HG03342 (cell line): ENCODE measurements around the gene ARAP1.
A peak's percentile ranks its signal among the peaks of the same experiment; 100 is the strongest.

Source experiments
- ATAC-seq: cut with Tn5 transposase; IDR thresholded peaks from one replicate; pipeline ENCODE4 v1.9.1; 2021; ENCODE audit warnings: mild to moderate bottlenecking, moderate library complexity; ENCODE audit not compliant: unreplicated experiment

The ARAP1 gene

DNA sequence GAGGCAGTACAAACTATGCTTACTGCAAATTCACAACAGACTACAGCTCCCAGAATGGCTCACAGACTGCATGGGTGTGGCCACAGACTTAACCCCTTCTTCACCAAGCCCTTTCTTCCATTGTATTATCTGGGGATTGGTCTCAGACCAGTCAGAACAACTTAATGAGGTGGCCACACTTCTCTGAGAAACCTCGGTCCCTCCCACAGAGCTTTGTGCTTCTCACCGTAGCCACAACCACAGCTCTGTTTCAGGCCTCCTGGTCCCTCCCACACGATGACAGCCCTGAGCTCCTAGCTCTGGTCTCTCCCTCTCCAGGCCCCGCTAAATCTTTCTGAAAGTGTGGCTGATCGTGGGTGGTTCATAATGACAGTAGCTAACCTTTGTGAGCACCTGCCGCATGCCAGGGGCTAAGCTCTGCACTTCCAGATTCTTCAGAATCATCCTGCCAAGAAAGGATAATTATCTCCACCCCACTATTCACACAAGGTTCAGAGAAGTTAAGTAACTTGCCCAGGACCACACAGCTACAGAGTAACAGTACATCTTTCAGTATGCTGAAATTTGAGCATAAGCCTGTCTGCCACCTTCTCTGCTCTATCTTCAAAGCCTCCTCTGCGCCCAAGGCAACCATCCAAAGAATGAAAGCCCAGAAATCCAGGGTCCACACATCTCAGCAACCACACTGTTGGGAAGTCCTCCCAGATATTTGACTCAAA lies 83.4 kb downstream of the ARAP1 start:
- peak; percentile 86 for ATAC-seq

DNA sequence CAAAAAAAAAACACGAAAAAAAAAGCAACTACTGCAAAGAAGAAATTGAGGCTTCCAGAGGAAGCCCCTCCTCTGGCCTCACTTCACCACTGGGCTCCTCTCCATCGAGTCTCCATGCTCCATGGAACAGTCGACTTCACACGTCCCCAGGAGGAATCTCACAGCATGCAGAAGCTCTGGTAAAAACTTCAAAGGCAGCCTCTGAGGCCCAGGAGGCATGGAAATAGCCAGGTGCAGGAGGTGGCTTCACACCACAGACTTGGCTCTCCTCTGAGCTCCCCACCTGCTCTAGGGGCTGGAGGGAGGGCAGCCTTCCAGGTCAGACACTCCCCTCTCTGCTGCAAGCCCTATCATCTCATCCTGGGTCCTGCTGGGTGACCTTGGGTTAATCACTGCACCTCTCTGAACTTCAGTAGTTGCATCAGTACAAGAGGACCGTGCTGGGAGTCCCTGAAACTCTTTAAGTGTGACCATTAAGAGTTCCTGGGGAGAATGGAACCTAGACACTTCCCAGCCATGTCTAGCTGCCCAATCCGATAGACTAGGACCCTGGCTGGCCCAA lies 86.2 kb downstream of the ARAP1 start:
- ATAC-seq, result no peak

DNA sequence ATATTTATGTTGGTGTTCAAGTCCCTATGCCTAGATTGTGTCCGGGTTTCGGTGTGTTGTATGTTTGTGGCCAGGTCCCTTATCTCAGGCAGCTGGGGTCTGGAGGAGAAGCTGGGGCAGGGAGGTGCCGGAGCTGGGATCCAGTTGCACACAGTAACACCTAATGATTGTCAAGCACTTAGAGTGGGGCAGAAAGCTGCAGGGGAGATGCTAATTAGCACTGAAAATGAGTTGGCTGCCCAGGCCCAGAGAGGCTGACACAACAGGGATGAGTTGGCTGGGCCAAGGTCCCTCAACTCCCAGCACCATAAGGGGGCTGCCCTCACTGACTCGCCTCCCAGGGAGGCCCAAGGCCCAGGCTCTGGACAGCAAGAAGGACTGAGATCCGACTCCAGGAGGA lies 90.2 kb downstream of the ARAP1 start:
- ATAC-seq, result no peak

DNA sequence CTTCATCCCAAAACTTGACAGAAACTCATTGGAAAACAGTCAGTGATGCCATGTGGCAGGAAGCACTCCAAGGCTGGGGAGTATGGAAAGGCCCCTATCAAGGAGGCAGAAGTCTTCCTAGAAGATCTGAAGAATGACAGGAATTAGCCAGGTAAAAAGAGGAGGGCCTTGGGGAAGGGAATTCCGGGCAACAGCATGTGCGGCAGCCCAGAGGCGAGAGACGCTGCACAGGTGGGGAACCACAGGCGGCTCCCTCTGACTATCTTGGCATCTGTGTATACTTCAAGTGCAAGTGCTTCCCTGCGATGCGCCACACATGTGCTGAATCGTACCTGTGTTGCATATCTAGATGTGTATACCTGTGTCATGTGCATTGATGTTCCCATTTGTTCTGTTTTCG lies 90.7 kb downstream of the ARAP1 start:
- ATAC-seq, result no peak

DNA sequence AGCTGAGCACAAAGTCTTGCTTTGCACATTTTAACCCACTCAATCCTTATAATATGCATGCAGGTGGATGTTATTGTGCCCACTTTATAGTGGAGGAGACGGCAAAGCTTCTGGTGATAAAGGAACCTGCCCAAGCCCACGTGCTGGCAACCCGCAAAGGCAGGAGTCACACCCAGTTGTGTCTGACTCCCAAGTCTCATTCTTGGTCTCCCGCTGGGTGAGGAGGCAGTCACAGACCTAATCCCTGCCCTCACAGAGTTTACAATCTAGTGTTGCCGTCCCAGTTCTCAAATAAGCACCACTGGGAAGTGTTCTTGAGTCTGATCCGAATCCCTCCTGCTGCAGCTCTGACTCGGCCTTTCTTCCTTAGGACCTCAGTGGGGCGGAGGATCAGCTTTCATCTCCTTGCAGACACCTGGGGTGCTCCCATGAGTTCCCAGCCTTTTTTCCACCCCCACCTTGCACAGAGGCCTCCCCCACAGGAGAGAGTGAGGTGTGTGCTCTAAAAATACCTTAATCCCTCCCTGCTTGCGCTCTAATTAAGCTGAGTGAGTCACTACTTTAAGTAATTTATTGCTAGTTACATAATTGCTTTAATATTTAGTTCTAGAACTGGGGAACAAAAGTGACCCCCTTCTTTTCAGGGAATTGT lies 93.1 kb downstream of the ARAP1 start:
- no peak for ATAC-seq

DNA sequence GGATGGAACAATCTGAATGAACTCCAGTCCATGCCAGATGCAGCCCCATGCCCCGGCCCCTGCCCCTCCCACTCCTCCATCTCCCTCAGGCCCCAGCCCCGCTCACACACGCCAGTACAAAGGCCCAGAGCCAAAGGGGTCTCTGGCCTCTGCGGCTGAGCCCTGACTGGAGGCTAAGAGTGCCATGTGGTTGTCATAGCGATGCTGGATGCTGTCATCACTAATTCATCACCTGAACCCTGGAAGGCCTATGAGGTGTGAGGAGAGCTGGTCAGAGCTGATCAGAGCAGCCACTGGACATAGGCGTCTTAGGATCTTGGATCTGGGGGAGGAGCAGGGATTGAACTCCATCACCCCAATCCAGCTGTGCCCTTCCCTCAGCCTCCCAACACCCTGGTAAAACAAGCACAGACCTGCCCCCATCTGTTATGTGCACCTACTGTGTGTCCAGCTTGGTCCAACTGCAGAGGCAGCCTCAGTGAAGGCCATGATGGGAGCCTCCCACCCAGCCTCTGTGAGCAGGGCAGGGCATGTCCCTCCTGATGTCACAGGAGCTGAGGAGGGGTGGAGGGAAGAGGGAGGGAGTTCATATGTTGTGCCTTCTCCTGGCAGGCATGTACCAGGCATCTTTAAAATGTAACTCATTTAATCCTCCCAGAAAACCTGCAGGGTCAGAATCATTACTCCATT lies 94.7 kb downstream of the ARAP1 start:
- ATAC-seq, result no peak

DNA sequence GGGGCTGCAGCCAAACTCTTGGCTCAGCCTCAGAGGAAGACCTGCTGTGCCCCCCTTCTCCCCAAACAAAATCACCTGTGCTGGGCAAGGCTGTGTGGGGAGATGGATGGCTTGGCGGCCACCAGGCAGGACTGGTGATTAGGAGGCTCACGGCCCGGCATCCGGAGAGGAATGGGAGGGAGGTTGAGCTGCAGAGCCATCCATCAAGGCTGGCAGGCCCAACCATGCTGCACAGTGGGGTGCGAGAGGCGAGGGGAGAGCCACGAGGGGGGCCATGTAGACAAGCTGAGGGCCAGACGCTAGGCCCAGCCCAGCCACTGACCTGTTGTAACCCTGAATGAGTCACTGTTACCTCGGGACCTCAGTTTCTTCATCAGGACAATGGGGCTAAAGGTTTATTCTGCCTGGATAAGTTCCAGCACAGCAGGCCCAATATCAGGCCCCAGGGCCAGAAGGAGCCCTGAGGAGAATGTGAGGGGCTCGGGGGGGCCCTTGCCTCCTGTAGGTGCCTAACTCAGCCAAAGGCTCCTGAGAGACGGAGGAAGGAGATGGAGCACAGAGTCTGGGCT lies 96.2 kb downstream of the ARAP1 start:
- no peak for ATAC-seq

DNA sequence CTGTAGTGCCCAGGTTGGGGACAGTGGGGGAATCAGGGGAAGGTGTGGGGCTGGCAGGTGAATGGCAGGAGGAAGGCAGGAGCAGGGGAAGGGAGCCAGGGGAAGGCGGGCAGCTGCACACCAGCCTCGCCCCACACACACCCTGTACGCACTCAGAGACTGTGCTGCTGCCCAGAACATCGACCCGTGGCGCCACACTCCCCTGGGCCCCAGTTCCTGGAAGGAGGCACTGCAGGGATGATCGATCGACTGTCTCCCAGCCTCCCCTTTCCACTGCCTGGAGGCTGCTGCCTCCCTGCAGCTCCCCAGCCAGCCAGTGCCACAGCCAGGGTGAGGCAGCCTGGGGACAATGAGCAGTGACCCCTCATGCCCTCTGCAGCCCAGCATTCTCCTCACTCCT lies 97.2 kb downstream of the ARAP1 start:
- ATAC-seq, result no peak

DNA sequence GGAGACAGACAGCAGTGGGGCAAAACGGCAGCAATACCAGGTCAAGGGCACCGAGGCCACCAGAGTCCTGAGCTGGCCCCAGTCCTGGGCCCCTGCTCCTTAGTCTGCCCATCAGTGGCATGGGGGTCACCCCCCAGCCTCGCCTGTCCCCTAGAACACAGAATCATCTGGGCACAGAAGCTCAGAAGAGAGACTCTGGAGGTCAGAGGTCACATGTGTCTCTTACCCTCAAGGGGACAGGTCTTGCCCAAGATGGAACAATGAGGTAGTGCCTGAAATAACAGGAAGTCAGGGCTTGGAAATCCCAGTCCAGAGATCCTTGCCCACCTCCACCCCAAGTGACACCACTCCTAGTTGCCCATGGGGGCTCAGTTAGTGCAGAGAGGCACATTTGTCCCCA lies 98.6 kb downstream of the ARAP1 start:
- ATAC-seq, result no peak

DNA sequence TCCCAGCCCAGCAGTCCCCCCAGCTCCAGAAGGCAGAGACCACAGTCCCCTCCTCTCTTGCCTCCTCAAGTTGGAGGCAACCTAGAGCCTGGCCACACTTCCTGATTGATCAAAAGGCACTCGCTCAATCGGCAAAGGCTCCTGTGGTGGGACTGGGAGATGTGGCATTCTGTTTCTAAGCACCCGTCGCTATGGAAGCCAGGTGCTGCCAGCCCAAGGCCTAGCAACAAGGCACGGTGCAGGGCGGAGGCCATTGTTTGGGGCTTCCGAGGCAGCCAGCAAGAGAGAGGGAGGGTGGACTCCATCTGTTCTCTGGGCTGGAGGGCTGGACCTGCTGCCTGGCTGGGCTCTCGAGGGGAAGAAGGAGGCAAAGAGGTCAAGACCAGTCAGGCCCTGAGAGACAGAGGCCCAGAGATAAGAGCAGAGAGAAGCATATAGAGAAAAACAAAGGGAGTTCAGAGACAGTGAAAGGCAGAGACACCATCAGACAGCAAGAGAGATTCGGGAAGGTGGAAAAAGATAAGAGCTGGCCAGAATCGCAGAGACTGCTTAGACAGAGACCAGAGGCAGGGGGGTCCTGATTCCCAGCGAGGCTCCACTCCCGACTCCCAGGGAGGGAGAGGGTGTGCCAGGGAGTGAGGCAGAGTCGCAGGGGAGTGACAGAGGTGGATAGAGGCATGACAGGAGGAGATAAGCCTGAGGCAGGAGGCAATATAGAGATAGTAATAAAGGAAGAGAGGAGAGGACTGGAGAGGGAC lies 99.2 kb downstream of the ARAP1 start:
- ATAC-seq, result no peak

DNA sequence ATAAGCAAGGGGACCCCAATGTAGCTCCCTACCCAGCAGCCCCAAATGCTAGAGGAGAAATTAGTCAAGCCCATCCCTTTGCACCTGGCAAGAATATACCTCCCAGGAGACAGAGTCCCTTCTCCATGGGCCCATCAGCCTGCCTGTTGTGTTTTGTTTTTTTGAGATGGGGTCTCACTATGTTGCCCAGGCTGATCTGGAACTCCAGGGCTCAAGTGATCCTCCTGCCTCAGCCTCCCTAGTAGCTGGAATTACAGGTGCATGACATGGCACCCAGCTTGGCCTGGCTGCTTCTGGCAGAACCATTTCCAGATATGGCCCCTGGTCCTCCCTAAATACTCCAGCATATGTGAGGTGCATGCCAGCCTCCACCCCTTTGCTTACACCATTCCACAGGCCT lies 100.1 kb downstream of the ARAP1 start:
- no peak for ATAC-seq

DNA sequence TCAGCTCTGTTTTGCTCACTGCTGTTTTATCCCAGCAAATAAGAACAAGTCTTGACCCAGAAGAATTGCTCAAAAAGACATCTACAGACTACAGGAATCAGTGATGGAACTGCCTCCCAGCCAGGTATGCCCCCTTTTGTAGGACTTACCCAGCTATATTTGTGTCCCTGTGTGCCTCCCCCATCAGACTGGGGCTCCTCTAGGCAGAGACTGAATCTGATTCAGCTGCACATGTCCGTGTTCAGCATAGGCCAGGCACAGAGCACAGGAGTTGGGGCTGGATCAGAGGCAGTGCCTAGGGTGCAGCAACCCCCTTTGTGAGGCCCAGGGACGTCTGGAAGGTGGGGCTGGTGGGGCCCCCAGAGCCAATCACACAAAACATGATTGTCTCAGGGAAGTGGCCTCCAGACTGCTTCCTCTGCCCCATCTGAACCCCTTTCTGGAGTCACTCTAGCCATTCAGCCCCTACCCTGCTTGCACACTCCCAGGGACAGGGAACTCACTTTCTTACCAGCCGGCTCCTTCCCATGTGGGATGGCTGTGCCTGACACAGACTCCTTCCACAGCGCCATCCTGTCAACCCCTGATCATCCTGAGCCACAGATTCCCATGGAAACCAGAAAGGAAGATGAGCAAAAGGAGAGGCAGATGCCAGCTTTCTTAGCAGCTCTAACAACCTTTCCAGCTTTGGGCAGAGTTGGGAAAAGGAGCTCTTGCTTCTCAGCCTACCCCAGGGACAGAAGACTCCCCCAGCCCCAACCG lies 102.8 kb downstream of the ARAP1 start:
- ATAC-seq, result no peak

DNA sequence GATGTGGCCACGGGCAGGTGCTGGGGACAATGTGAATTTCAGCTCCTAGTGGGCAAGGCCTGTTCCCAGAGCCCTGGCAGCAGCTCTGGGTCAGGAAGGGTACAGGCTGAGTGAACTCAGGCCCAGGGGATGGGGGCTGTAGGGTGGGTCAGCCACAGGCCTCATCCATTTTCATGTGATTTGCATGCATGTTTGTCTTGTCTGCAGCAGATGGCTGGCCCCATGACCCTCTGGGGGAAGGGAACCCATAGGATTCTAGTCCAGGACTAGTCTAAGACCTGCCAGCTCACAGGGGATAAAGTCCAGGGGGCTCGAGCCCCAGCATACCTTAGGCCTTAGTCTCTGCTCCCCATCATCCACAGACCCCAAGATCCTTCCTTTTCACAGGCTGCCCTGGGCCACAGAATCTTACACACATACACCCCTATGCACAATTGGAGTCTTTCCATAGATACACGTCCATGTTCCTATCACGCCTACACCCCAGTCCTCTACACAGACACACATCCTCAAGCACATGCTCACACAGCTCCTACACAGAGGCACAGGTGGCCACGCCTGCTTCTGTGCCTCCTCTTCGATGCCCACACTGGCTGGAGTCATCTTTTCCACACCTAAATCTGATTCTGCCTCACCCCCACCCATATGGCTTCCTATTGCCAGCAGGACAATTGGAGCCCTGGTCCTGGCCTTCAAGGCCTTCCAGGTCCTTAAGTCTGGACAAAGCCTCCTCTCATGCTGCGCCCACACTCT lies 103.6 kb downstream of the ARAP1 start:
- ATAC-seq, result no peak

DNA sequence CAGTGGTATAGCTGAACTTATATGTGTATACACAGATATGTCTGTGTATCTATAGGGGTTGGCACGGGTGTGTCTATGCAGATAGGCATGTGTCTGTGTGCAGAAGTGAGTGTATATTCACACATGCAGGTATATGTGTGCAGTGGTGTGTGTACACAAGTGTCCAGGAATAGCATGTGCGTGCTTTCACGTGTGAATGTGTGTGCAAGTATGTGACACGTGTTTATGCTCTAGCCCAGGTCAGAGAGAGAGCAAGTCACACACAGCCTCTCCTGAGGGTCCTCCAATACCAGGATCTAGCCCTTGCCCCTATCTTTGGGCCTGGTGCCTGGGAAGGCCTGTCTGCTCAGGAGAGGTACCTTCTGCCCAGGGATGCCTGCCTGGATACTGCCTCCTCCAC lies 104.3 kb downstream of the ARAP1 start:
- ATAC-seq, result no peak

DNA sequence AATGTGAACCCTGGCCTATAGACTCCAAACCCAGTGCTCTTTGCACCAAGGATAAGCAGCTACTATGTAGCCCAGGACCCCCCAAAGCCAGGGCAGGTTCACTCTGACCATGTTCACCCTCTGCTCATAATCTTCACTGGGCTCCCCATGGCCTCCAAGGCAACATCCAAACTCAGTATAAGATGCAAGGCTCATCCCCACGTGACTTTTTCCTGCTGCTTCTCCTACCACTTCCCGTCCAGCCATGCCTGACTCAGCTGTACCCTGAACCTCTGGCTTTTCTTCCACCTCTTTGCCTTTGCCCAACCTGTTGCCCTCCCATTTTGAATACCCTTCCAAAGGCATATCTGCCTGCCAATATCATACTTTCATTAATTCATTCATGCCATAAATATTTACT lies 105.7 kb downstream of the ARAP1 start:
- ATAC-seq, result no peak

DNA sequence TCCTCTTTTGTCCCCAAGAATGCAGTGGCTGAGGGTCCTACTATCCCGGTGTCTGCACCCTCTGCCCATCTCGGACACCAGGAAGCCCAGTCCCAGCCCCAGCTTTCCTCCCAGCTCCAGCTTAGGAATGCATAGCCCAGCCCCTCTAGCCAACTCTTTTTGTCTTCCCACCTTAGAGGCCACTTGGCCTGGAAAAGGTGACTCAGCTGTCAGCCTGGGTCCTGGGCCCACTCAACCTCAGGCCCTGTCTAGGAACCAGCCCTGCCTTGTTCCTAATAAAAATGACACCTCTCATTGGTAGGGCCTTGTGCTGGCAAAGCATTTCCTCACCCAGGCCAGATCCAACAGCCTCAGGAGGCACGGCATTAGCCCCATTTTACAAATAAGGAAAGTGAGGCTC lies 106.2 kb downstream of the ARAP1 start:
- ATAC-seq, result no peak

DNA sequence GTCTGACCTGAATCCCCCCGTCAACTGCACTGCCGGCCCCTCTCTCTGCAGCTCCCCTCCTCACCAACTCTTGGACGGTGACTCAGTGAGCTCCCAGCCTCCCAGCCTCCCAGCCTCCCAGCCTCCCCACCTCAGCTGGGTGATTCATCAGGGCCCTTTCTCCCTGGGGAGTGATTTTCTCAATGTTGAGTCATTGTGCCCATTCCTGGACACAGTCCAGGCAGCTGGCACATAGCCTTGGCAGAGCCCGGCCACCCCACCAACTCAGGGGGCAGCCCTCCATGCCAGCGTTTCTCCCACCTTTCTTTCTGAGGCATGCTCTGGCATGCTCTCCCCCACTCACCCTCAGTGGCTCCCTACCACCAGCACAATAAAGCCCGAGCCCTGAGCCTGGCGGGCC lies 108.7 kb downstream of the ARAP1 start:
- ATAC-seq, result no peak

DNA sequence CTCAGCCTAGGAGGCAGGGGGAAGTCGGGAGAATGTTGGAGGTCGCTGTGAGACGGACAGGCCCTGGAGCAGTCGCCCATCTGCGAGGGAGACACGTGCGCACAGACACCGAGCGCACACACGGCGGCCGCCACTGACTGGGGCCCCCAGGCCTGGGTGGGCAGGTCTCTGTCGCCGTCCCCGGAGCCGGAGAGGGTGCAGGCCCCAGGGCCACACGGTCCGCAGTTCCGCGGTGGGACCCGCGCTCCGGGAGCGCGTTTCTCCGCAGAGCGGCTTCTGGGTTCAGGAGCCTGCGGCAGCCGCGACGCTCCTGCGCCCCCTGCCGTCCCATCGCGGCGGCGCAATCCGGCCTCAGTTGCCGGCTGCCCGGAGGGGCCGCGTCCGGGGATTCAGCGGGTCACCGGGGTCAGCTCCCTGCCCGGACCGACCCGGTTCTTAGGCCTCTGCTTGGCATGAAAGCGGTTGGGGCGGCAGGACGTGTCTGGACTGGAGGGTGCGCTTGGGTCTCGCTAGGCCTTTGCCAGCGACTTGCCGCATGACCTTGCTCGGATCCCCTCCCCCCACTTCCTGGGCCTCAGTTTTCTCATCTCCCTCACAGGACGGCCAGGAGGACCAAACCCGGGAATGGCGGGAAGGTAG lies 109.2 kb downstream of the ARAP1 start:
- ATAC-seq, result no peak
